Panc1 (cell line): ENCODE data around the gene SDCBP2.

ENCODE experiments used
- CTCF ChIP-seq: fragments of 450-650 bp; IDR thresholded peaks from 2 replicates; pipeline ENCODE4 v1.5.1; 2017; ENCODE audit warnings: mild to moderate bottlenecking
- REST ChIP-seq, 2 experiments: IDR thresholded peaks; 2 replicates each; pipeline ENCODE4 v1.6.1; 2011 to 2012; ENCODE audit warnings: low read depth in 2 of 2, control low read depth in 1 of 2, low read length in 1 of 2, mild to moderate bottlenecking in 1 of 2, moderate library complexity in 1 of 2; ENCODE audit not compliant: insufficient read depth in 1 of 2
- SIN3A ChIP-seq: IDR thresholded peaks from 2 replicates; pipeline ENCODE4 v1.6.1; 2012; ENCODE audit warnings: low read depth, mild to moderate bottlenecking, low read length, moderate library complexity, borderline replicate concordance; ENCODE audit not compliant: insufficient read depth
- TCF7L2 ChIP-seq: IDR thresholded peaks from 2 replicates; pipeline ENCODE4 v1.6.1; 2011; ENCODE audit warnings: mild to moderate bottlenecking, low read depth, low read length, inconsistent platforms

GRCh38 chr20:1306316-1307135 lies 22.4 kb downstream of the SDCBP2 start:
- TF ChIP-seq CTCF = no peak
- no peak for TF ChIP-seq SIN3A
- no peak for TF ChIP-seq TCF7L2
- TF ChIP-seq REST (IDR thresholded peaks at IDR 0.05; ENCODE audit: insufficient read depth in 1 of 2, low read depth in 2 of 2, low read length in 1 of 2) = no peak
